ENCODE measurements around the gene TBC1D17.

The TBC1D17 gene

DNA sequence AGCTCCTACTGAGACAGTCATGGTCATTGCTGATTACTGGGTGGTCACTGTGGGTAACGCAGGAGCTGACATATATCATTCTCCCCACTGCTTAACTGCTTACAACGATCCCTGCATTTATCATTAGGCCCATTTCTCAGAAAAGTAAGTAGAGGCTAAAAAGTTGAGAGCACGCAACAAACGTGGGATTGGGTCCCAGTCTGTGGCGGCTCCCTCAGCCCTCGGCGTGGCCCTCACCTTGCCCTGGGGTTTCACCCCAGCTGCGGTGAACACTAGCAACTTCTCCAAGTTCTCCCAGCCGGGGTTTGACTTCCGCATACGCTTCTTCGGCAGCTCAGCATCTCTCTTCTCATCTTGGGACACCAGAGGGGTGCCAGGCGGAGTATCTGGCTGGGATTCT, 12.6 kb upstream of the TBC1D17 start:
- Mint-ChIP-seq H3K36me3 (ENCODE audit: low read depth) (peaks cover 28% of the 10 kb centered on the region), H3K27me3 (ENCODE audit: low read depth, poor library complexity) (no peaks in the 10 kb centered on the region), H3K4me1 (peaks cover 52% of the 10 kb centered on the region), H3K4me3 (no peak overlapping the region), H3K27ac (no peak overlapping the region), H3K9me3 (no peaks in the 10 kb centered on the region)
- no peak for TF ChIP-seq CTCF (IDR thresholded peaks at IDR 0.05)
- no peak for DNase-seq

- Mint-ChIP-seq H3K4me3 (no peak within 1 kb of the TSS), H3K4me1 (peaks cover 57% of the 10 kb centered on the region), H3K27ac (peak within 1 kb of the TSS; percentile 98), H3K9me3 (no peaks in the 10 kb centered on the region), H3K27me3 (ENCODE audit: low read depth, poor library complexity) (no peaks in the 10 kb centered on the region), H3K36me3 (ENCODE audit: low read depth) (peaks cover 34% of the 10 kb centered on the region)
- TF ChIP-seq CTCF (IDR thresholded peaks at IDR 0.05): no peak
- peak; percentile 91 for DNase-seq
These were observed 10.3 kb upstream of the TBC1D17 start, which contains the start of gene PNKP for GRCh38 chr19:49866933-49867782. PNKP (minus strand) TSS chr19:49867576; CDS start chr19:49867204, 372 bp downstream.

GRCh38 chr19:49869009-49869483, 8.5 kb upstream of the TBC1D17 start:
- Mint-ChIP-seq H3K27me3 (ENCODE audit: low read depth, poor library complexity) (no peaks in the 10 kb centered on the region), H3K36me3 (ENCODE audit: low read depth) (peaks cover 24% of the 10 kb centered on the region), H3K4me3 (no peak overlapping the region), H3K4me1 (peaks cover 49% of the 10 kb centered on the region), H3K9me3 (no peaks in the 10 kb centered on the region), H3K27ac (no peak overlapping the region)
- TF ChIP-seq CTCF (IDR thresholded peaks at IDR 0.05): no peak
- peak; percentile 91 for DNase-seq

- H3K27ac Mint-ChIP-seq: peak overlapping the region; percentile 96
- H3K4me3 Mint-ChIP-seq: no peak overlapping the region
- TF ChIP-seq CTCF (IDR thresholded peaks at IDR 0.05): no peak
- H3K4me1 Mint-ChIP-seq: peaks cover 48% of the 10 kb centered on the region
- peaks cover 18% of the 10 kb centered on the region for H3K36me3 Mint-ChIP-seq (ENCODE audit: low read depth)
- no peaks in the 10 kb centered on the region for H3K27me3 Mint-ChIP-seq (ENCODE audit: low read depth, poor library complexity)
- no peaks in the 10 kb centered on the region for H3K9me3 Mint-ChIP-seq
- DNase-seq: peak; percentile 95
These were observed 7.8 kb upstream of the TBC1D17 start for GRCh38 chr19:49869484-49870308.

GRCh38 chr19:49870309-49870901, 7.1 kb upstream of the TBC1D17 start:
- Mint-ChIP-seq H3K9me3 (no peaks in the 10 kb centered on the region), H3K4me3 (no peak overlapping the region), H3K36me3 (ENCODE audit: low read depth) (peaks cover 11% of the 10 kb centered on the region), H3K27ac (peak overlapping the region; percentile 96), H3K27me3 (ENCODE audit: low read depth, poor library complexity) (no peaks in the 10 kb centered on the region), H3K4me1 (peaks cover 48% of the 10 kb centered on the region)
- no peak for DNase-seq
- no peak for TF ChIP-seq CTCF (IDR thresholded peaks at IDR 0.05)

All from nephron progenitor cell (in vitro differentiated cells).